ENCODE results near the gene PLD4.
"Not testable (repeated sequence)": the region's sequence is repeated elsewhere in the genome, so short reads cannot be mapped to it uniquely, and the experiment has no call there.

PLD4 gene

GRCh38 chr14:104947881-104948735 lies 23.4 kb downstream of the PLD4 start:
- not testable (repeated sequence) for H3K27me3 ChIP-seq, H3K9me3 ChIP-seq, H4K20me1 ChIP-seq, H3K4me1 ChIP-seq, H3K4me2 ChIP-seq, H3K27ac ChIP-seq, H3K36me3 ChIP-seq, H3K4me3 ChIP-seq, H3K9ac ChIP-seq

GRCh38 chr14:104948736-104949031 lies 24.0 kb downstream of the PLD4 start:
- Histone ChIP-seq H3K9ac (no peak overlapping the region), H3K9me3 (no peaks in the 10 kb centered on the region), H3K4me2 (no peak overlapping the region), H3K36me3 (peaks cover 6% of the 10 kb centered on the region; the same call in 1 of the 2 replicates), H3K4me1 (no peaks in the 10 kb centered on the region), H4K20me1 (no peaks in the 10 kb centered on the region), H3K27me3 (no peaks in the 10 kb centered on the region), H3K4me3 (no peak overlapping the region), H3K27ac (no peak overlapping the region)
- TF ChIP-seq Cebpa-rat (IDR thresholded peaks at IDR 0.05): no peak

DNA sequence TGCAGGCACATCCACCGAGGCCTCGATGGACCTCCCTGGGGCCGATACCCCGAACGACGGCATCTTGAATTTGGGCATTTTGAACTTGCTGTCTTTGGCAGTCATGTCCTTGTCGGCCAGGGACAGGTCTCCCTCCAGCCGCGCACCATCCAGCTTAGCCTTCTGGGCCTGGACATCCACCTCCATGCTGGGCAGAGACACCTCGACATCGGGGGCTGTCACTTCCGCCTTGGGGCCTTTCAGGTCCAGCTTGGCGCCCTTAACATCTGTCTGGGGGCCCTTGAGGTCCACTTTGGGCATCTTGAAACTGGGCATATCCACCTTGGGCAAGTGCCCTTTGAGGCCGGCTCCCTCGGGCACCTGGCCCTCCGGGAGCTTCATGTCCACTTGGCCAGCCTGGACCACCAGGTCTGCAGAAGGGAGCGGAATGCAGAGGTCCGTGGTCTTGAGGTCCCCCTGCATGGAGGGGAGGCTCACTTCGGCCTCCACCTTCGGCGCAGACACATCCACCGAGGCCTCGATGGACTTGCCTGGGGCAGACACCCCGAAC lies 24.8 kb downstream of the PLD4 start:
- H4K20me1 ChIP-seq, H3K27me3 ChIP-seq, H3K4me1 ChIP-seq, H3K9ac ChIP-seq, H3K27ac ChIP-seq, H3K9me3 ChIP-seq, H3K4me3 ChIP-seq, H3K36me3 ChIP-seq, H3K4me2 ChIP-seq: not testable (repeated sequence)

- no peak overlapping the region for H3K4me3 ChIP-seq
- no peak overlapping the region for H3K9ac ChIP-seq
- TF ChIP-seq Cebpa-rat (IDR thresholded peaks at IDR 0.05): no peak
- no peaks in the 10 kb centered on the region for H3K9me3 ChIP-seq
- no peak overlapping the region for H3K4me2 ChIP-seq
- no peak overlapping the region for H3K27ac ChIP-seq
- H4K20me1 ChIP-seq: no peaks in the 10 kb centered on the region
- H3K27me3 ChIP-seq: no peaks in the 10 kb centered on the region
- no peaks in the 10 kb centered on the region for H3K4me1 ChIP-seq
- peaks cover 6% of the 10 kb centered on the region; the same call in 1 of the 2 replicates for H3K36me3 ChIP-seq
Observed at GRCh38 chr14:104950021-104950420, 25.3 kb downstream of the PLD4 start.

- H3K36me3 ChIP-seq, H3K4me1 ChIP-seq, H3K4me2 ChIP-seq, H3K27me3 ChIP-seq, H3K27ac ChIP-seq, H3K9ac ChIP-seq, H3K9me3 ChIP-seq, H3K4me3 ChIP-seq, H4K20me1 ChIP-seq: not testable (repeated sequence)
Observed at GRCh38 chr14:104950701-104951100, 26.0 kb downstream of the PLD4 start.

- not testable (repeated sequence) for H3K4me2 ChIP-seq, H3K9me3 ChIP-seq, H3K9ac ChIP-seq, H4K20me1 ChIP-seq, H3K27me3 ChIP-seq, H3K4me1 ChIP-seq, H3K27ac ChIP-seq, H3K4me3 ChIP-seq
- H3K36me3 ChIP-seq: peaks cover 15% of the 10 kb centered on the region; the same call in 1 of the 2 replicates
Observed at GRCh38 chr14:104951863-104952657, 27.4 kb downstream of the PLD4 start.

DNA sequence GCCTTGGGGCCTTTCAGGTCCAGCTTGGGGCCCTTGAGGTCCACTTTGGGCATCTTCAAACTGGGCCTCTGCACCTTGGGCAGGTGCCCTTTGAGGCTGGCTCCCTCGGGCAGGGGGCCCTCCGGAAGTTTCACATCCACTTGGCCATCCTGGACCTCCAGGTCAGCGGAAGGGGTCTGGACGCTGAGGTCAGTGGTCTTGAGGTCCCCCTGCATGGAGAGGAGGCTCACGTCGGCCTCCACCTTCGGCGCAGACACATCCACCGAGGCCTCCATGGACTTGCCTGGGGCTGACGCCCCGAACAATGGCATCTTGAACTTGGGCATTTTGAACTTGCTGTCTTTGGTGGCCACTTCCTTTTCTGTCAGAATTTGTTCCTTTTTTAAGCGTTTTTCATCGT lies 28.4 kb downstream of the PLD4 start:
- TF ChIP-seq Cebpa-rat (IDR thresholded peaks at IDR 0.05): no peak
- Histone ChIP-seq H3K9ac (no peak overlapping the region), H3K4me1 (no peaks in the 10 kb centered on the region), H3K27ac (no peak overlapping the region), H4K20me1 (no peaks in the 10 kb centered on the region), H3K27me3 (no peaks in the 10 kb centered on the region), H3K4me3 (no peak overlapping the region), H3K4me2 (no peak overlapping the region), H3K36me3 (peaks cover 15% of the 10 kb centered on the region; the same call in 1 of the 2 replicates), H3K9me3 (no peaks in the 10 kb centered on the region)

GRCh38 chr14:104953896-104954656 lies 29.4 kb downstream of the PLD4 start:
- Histone ChIP-seq H3K36me3 (peaks cover 15% of the 10 kb centered on the region; the same call in 1 of the 2 replicates), H3K9ac (no peak overlapping the region), H3K4me2 (no peak overlapping the region), H4K20me1 (no peaks in the 10 kb centered on the region), H3K4me1 (no peaks in the 10 kb centered on the region), H3K27me3 (no peaks in the 10 kb centered on the region), H3K27ac (no peak overlapping the region), H3K9me3 (no peaks in the 10 kb centered on the region), H3K4me3 (no peak overlapping the region)
- no peak for TF ChIP-seq Cebpa-rat (IDR thresholded peaks at IDR 0.05)

DNA sequence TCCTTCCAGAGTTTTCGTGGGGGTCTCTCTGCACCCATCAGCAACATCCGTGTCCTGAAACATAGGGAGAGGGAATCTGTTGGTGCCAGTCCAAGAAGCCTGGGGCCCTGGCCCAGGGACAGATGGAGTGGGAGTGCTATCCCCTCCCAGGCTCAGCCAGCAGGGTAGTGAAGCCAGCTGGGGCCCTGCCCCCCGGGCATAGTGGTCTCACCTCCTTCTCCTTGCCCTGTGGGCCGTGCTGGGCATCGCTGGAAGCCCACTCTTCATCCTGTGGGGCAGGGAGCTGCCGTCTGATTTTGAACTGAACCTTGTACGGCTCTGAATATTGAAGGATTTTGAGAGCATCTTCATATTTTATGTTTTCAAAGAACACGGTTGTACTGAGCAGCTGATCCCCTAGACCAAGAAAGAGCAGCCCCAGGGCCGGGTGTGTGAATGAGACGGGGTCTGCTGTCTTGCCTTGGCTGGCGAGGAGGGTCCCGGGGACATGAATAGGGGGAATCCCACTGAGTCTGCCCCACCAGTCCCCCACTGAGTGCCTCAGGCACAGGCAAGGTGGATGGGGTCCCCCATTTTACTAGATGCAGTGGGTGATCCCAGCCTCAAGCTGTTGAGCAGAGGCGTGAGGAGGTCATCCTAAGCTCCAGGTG lies 30.2 kb downstream of the PLD4 start:
- no peak overlapping the region for H3K27ac ChIP-seq
- no peak for TF ChIP-seq Cebpa-rat (IDR thresholded peaks at IDR 0.05)
- H3K9me3 ChIP-seq: no peaks in the 10 kb centered on the region
- no peak overlapping the region for H3K4me2 ChIP-seq
- no peaks in the 10 kb centered on the region for H3K4me1 ChIP-seq
- no peak overlapping the region for H3K4me3 ChIP-seq
- no peaks in the 10 kb centered on the region for H3K27me3 ChIP-seq
- H3K9ac ChIP-seq: no peak overlapping the region
- H3K36me3 ChIP-seq: peaks cover 13% of the 10 kb centered on the region; the same call in 1 of the 2 replicates
- H4K20me1 ChIP-seq: no peaks in the 10 kb centered on the region
